ENCODE measurements around the gene FAM237A. TPM values are rescaled to one million over a fixed set of nuclear protein-coding genes. Genes with fewer than 3 reads are reported as not detected.

Gene FAM237A
- total RNA-seq, 1 experiment from 2014 or later: not detected

GRCh38 chr2:206603243-206603642 is 39.0 kb upstream of the FAM237A start (continued):
- no peak for TF ChIP-seq REST (IDR thresholded peaks at IDR 0.05; ENCODE audit: low read depth)
- no peak for TF ChIP-seq SRF (IDR thresholded peaks at IDR 0.05; ENCODE audit: low read depth)
- TF ChIP-seq CEBPB (IDR thresholded peaks at IDR 0.05; ENCODE audit: low read depth): no peak
- TF ChIP-seq SIN3A (IDR thresholded peaks at IDR 0.05; ENCODE audit: low read depth): no peak

GRCh38 chr2:206610451-206610850 is 31.8 kb upstream of the FAM237A start:
- no peaks in the 10 kb centered on the region for H4K20me1 ChIP-seq (ENCODE audit: insufficient read depth)
- no peaks in the 10 kb centered on the region for H3K79me2 ChIP-seq (ENCODE audit: insufficient read depth, low read length)
- H3K9me2 ChIP-seq (ENCODE audit: insufficient read depth): no peaks in the 10 kb centered on the region
- no peak overlapping the region for H3K9ac ChIP-seq (ENCODE audit: low read length)
- no peak overlapping the region for H2AFZ ChIP-seq (ENCODE audit: low read depth, low read length, poor library complexity, severe bottlenecking)
- no peaks in the 10 kb centered on the region for H3K9me3 ChIP-seq (ENCODE audit: control insufficient read depth in 1 of 2, insufficient read depth in 1 of 2, low read depth in 1 of 2, low read length in 2 of 2)
- peaks cover 0 to 4% of the 10 kb centered on the region in 2 experiments; a peak in 1 of 4 replicates for H3K4me1 ChIP-seq (ENCODE audit: control insufficient read depth in 1 of 2, insufficient read depth in 2 of 2, low read length in 2 of 2)
- CTCF ChIA-PET: no interaction called here
- TF ChIP-seq SIN3A (IDR thresholded peaks at IDR 0.05; ENCODE audit: low read depth) (no peak), CEBPB (IDR thresholded peaks at IDR 0.05; ENCODE audit: low read depth) (no peak), SRF (IDR thresholded peaks at IDR 0.05; ENCODE audit: low read depth) (no peak), REST (IDR thresholded peaks at IDR 0.05; ENCODE audit: low read depth) (no peak), POLR2A (IDR thresholded peaks at IDR 0.05; ENCODE audit: borderline replicate concordance, extremely low read depth, insufficient read depth, insufficient read length) (no peak), ATF3 (IDR thresholded peaks at IDR 0.05) (no peak), RAD21 (IDR thresholded peaks at IDR 0.05; ENCODE audit: low read depth) (no peak), CTCF (IDR thresholded peaks at IDR 0.05 in 2 of 3, conservative IDR thresholded peaks at IDR 0.05 in 1 of 3; ENCODE audit: borderline replicate concordance in 1 of 3, insufficient read depth in 1 of 3, low read depth in 2 of 3, low read length in 2 of 3) (no peak), EZH2phosphoT487 (IDR thresholded peaks at IDR 0.05; ENCODE audit: borderline replicate concordance) (no peak), ZNF274 (IDR thresholded peaks at IDR 0.05; ENCODE audit: low read depth, low read length) (no peak), CBX3 (IDR thresholded peaks at IDR 0.05; ENCODE audit: low read depth) (no peak), MAX (IDR thresholded peaks at IDR 0.05) (no peak), TCF7L2 (IDR thresholded peaks at IDR 0.05; ENCODE audit: borderline replicate concordance, extremely low read depth, insufficient read depth, insufficient read length) (no peak), FOSL1 (IDR thresholded peaks at IDR 0.05; ENCODE audit: low read depth) (no peak), EGR1 (IDR thresholded peaks at IDR 0.05; ENCODE audit: low read depth) (no peak), ZFX (IDR thresholded peaks at IDR 0.05) (no peak), ELF1 (IDR thresholded peaks at IDR 0.05; ENCODE audit: borderline replicate concordance, low read depth) (no peak), JUND (IDR thresholded peaks at IDR 0.05) (no peak)
- H3K27ac ChIP-seq (ENCODE audit: low read depth, low read length): no peak overlapping the region
- H3K27me3 ChIP-seq (ENCODE audit: insufficient read depth, low read length): no peaks in the 10 kb centered on the region
- intact Hi-C loops (cut with micrococcal nuclease): no loop called here
- ATAC-seq (no peak), DNase-seq (ENCODE audit: low read depth, low spot score) (no peak)
- RAD21 ChIA-PET (ENCODE audit: low non-redundant PET in 1 of 2, low total read pairs in 2 of 2, uncharacterized antibody in 2 of 2, unreplicated experiment in 2 of 2): no interaction called here
- H3K4me2 ChIP-seq (ENCODE audit: low read length): no peak overlapping the region
- no TSS peak for BruUV-seq (replicated peaks)
- POLR2A ChIA-PET: no interaction called here
- no peaks in the 10 kb centered on the region for H3K36me3 ChIP-seq (ENCODE audit: control insufficient read depth in 1 of 2, insufficient read depth in 2 of 2, low read length in 2 of 2)
- no peak overlapping the region for H3K4me3 ChIP-seq (replicated peaks in 1 of 2; ENCODE audit: low read depth in 1 of 2, low read length in 2 of 2)

Data from HCT116 (cell line).